Epidermal melanocyte (primary cell): ENCODE results near the gene PRKN.
"Not testable (repeated sequence)": the region's sequence is repeated elsewhere in the genome, so short reads cannot be mapped to it uniquely, and the experiment has no call there.

Source experiments
- DNase-seq: peaks from one replicate; pipeline ENCODE4 v3.0.0; 2011; ENCODE audit warnings: low spot score; ENCODE audit not compliant: insufficient read length

PRKN gene

GRCh38 chr6:162710936-162711335 lies 16.6 kb downstream of the PRKN start:
- DNase-seq, result no peak

GRCh38 chr6:162710419-162710818 lies 17.1 kb downstream of the PRKN start:
- no peak for DNase-seq

- no peak for DNase-seq
These were observed 18.1 kb downstream of the PRKN start for GRCh38 chr6:162709431-162709830.

DNA sequence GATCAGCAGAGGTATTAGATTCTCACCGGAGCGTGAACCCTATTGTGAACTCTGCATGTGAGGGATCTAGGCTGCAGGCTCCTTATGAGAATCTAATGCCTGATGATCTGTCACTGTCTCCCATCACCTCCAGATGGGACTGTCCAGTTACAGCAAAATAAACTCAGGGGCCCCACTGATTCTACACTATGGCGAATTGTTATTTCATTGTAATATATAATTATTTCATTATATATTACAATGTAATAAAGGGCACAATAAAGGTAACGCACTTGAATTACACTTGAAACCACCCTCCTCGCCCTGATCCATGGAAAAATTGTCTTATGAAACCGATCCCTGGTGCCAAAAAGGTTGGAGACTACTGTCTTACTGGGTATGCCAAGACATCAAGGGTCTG lies 18.6 kb downstream of the PRKN start:
- no peak for DNase-seq

DNA sequence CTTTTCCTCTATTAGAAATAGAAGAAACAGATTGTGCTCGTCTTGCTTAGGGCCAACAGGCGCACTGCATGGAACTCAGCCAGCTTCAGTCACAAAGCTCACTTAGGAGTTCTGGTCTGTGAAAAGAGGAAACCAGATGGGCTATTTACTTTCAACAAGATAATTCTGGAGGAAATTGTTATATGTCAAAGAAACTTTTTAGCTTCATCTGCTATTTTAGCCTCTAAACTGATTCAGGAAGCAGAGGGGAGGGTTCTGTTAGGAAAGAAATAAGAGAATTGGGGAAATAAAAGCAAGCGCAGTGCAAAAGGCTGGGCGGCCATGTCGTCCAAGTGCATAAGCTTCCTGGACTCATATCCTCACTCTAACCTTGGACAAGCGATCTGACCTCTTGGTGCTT lies 21.3 kb downstream of the PRKN start:
- no peak for DNase-seq

- no peak for DNase-seq
These were observed 21.8 kb downstream of the PRKN start for GRCh38 chr6:162705736-162706135.

DNA sequence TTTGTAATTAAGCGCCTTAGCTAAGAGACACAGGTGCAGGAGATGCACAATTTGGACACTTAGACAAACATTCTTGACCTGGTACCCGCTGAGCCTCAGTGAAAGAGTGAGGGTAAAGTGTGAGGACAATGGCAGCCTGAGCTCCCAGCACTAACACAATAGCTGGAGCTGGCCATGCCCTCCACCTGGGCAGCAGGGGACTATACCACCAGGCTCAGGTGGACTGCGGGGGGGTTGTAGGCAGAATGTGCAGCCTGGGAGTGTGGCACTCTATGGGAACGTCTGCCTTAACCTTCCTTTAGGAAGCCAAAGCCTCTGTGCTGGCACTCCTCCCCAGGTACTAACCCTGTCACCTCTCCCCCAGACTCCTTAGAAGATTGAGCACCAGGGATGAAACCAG lies 23.6 kb downstream of the PRKN start:
- DNase-seq, result no peak

DNA sequence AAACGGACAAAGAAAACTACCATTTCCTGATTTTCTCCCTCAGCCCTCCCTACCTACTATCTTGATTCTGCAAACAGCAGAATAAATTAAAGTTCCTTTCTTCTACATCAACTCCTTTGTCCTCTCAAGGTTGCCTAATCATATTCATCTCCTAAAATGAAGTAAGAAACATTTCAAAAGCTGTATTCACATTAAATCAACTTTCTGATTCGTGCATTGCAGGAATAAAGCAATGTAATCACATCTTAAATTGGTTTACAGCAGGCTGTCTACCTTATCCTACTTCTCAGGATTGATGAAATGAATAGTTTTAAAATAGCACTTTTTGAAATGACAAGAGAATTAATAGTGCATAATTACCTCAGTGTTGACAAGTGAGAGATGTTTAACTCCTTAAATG lies 25.1 kb downstream of the PRKN start:
- no peak for DNase-seq

GRCh38 chr6:162701551-162701950 lies 26.0 kb downstream of the PRKN start:
- no peak for DNase-seq

DNA sequence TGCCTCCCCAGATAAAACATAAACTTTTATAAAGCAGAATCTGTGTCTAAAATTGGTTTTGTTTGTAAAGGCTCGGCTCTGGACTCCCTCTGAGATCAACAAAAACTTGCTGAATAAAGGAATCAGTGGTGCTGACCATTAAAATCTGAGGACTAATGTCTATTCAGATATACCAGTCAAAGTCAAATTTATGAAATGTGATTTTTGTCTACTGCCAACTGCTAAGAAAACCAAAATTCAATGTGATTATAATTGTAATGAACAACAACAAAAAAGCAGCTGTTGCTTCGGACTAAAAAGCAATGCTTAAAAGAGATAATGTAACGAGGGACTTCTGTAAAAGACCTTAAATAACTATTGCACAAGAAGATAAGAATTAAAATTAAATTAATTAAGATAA lies 26.6 kb downstream of the PRKN start:
- DNase-seq, result no peak

DNA sequence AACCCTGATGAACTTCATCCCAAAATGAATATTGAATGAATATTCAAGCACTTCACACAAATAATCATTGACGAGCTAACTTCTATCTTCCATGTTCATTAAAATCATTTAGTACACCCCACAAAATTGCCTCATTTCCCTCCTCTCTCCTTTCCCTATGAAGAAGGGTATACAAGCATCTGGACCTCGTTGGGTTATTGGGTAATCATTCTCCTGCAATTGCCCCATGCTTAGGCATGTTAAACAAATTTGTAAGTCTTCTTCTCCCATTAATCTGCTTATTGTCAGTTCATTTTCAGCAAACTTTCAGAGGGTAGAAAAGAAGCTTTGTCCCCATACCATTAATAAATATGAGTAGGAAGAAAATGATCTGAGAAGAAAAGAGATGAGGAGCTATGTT lies 27.6 kb downstream of the PRKN start:
- DNase-seq, result no peak

- no peak for DNase-seq
These were observed 29.1 kb downstream of the PRKN start for GRCh38 chr6:162698440-162698839.

GRCh38 chr6:162697872-162698403 lies 29.6 kb downstream of the PRKN start:
- no peak for DNase-seq

DNA sequence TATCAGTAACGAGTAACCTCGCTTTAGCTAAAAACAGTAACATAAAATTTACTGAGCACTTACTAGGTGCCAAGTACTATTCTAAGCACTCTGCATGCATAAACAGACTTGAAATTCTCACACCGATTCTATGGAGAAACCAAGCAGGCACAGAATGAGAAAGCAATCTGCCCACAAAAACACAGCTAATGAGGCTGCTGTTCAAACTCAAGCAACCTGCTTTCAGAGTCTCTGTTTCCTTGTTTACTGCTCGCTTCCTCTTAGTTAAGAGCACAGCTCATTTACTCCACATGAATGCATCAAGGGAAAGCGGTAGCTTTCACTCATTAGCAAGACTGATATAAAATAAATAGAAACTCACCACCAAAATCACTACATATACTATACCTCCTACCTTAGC lies 37.4 kb downstream of the PRKN start:
- no peak for DNase-seq

- no peak for DNase-seq
These were observed 38.7 kb downstream of the PRKN start for GRCh38 chr6:162688751-162689345.

DNA sequence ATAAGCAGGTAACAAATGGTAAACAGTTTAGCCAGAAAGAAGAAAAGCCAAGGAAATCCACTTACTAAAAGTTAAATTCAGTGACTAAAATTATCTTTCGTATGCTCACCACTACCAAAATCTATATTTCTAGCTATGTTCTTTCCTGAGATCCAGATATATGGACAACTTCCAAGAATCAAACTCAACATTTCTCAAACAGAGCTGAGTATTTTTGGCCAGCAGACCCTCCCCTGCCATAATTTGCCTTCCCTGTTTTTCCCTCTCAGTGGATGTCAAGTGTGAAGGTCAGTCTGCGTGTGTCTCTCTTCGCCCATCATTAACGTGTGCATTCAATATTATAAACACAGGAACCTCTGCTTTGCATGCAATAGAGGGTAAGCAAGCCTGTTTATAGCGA lies 42.0 kb downstream of the PRKN start:
- no peak for DNase-seq

DNA sequence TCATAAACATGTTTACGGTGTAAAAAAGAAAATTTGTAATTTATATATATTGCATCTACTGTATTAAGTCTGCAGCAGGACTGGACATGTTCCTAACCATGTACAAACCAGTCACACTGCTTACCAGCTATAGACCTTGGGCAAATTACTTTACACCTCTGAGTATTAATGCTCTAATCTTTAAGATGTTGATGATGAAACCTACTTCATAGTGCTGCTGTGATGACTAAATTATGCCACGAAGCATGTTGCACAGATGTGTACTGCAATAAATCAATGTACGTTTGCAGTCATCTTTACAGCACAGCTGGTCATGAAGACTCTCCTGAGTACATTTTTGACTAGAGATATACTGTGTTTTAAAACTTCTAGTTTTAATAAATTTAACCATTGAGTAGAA lies 42.6 kb downstream of the PRKN start:
- DNase-seq, result no peak

DNA sequence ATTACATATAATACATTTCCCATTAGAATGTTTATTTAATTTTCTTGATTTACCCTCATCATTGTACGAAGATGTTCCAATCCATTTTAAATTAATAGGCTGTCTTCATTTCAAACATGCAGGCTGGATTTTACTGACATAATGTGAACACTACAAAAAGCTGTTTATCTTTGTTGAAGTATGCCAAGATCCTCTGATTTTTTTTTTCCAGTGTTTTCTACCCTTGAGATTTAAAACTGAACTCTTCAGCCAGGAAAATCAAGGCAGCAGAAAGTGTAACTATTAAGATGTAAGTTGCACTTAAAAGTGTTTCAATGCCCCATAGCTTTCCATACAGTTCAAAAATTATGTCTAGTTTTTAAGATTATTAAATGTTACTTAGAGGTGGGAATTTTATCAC lies 43.5 kb downstream of the PRKN start:
- DNase-seq, result no peak

DNA sequence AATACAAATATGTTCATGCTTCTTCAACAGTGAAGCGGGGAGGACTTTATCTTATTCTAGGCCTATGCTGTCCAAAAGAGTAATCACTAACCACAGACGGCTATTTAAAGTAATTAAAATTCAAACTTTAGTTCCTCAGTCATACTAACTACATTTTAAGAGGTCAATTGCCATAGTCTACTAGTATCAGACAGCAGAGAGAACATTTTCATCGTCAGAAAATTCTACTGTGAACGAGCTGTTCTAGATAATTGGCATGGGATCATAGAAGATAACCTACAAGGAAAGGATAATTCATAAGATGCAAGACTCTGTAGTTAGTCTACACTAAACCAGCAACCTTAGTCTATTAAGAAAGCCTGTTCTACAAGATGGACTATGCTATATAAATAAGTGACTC lies 44.4 kb downstream of the PRKN start:
- DNase-seq, result no peak

DNA sequence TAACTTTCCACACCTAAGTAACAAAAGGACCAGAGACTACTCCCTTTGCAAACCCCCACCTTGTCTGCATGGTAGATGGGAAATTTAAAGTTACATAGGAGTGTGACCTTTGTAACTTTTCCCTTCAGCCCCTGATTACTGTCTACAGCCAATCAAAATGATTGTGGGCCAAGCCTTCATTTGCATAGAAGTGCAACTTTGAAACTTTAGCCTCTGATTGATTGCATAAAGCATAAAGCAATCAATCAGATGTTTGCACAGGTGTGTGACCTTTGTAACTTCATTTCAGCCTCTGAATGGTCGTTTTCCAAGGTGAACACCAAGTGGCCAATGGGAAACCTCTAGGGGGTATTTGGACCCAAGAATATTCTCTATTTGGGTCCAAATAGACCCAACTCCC lies 46.1 kb downstream of the PRKN start:
- no peak for DNase-seq

GRCh38 chr6:162680871-162681270 lies 46.7 kb downstream of the PRKN start:
- DNase-seq, result no peak

GRCh38 chr6:162680367-162680766 lies 47.2 kb downstream of the PRKN start:
- no peak for DNase-seq

DNA sequence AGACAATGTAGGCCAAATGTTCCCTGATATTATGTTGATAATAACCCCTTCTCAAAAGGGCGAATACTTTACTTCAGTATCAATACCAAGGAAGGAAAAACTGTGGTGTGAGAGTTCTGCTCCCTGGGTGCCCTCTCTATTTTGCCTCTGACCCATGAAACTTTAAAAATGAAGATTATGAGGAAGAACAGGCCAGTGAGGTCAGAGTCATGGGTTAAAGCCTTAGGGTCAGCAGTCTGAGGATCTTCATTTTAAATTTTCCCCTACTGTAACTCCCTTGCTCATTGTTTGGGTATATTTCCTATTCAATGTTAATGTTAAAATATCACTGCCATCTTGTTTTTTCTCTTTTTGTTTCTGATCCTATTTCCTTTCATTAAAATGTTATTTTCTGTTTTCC lies 47.9 kb downstream of the PRKN start:
- no peak for DNase-seq

- not testable (repeated sequence) for DNase-seq
These were observed 48.7 kb downstream of the PRKN start for GRCh38 chr6:162678896-162679295.
